GM23338 (cell line): ENCODE measurements around the gene DNAH6. TPM values are rescaled to one million over a fixed set of nuclear protein-coding genes. Genes with fewer than 3 reads are reported as not detected.

ENCODE experiments used
- ATAC-seq: fragments of 200-7000 bp; cut with Tn5 transposase; 3 replicates; pipeline ENCODE4 v1.9.1; 2020
- DNase-seq: peaks from one replicate; pipeline ENCODE4 v3.0.0-alpha.2; 2015; ENCODE audit warnings: low spot score
- H2AFZ ChIP-seq: fragments of 200-600 bp; sonication (generic); 2 replicates; pipeline ENCODE4 v1.8.0; 2016; ENCODE audit warnings: antibody characterized with exemption, mild to moderate bottlenecking, moderate library complexity
- H3F3A ChIP-seq: fragments of 200-600 bp; sonication (generic); replicated peaks from 2 replicates; pipeline ENCODE4 v1.8.0; 2017; ENCODE audit warnings: antibody characterized with exemption, mixed run types, low read depth
- H3K27ac ChIP-seq: fragments of 200-600 bp; sonication (generic); 2 replicates; pipeline ENCODE4 v1.6.1; 2016; ENCODE audit warnings: low read depth
- H3K27me3 ChIP-seq: fragments of 200-600 bp; sonication (generic); 2 replicates; pipeline ENCODE4 v1.8.0; 2016; ENCODE audit warnings: mild to moderate bottlenecking, mixed run types, moderate library complexity; ENCODE audit not compliant: insufficient read depth
- H3K36me3 ChIP-seq: fragments of 200-600 bp; sonication (generic); 2 replicates; pipeline ENCODE4 v1.8.0; 2016; ENCODE audit warnings: mild to moderate bottlenecking; ENCODE audit not compliant: insufficient read depth
- H3K4me1 ChIP-seq: fragments of 200-600 bp; sonication (generic); 2 replicates; pipeline ENCODE4 v1.8.0; 2016; ENCODE audit warnings: mild to moderate bottlenecking, moderate library complexity; ENCODE audit not compliant: insufficient read depth
- H3K4me2 ChIP-seq: fragments of 200-600 bp; sonication (generic); 2 replicates; pipeline ENCODE4 v1.7.1; 2017; ENCODE audit warnings: mixed run types
- H3K4me3 ChIP-seq: fragments of 200-600 bp; sonication (generic); 2 replicates; pipeline ENCODE4 v1.6.1; 2016; ENCODE audit warnings: mixed run types
- H3K79me2 ChIP-seq: fragments of 200-600 bp; sonication (generic); replicated peaks from 2 replicates; pipeline ENCODE4 v1.8.0; 2017; ENCODE audit warnings: mild to moderate bottlenecking; ENCODE audit not compliant: insufficient read depth
- H3K9me2 ChIP-seq: fragments of 200-600 bp; sonication (generic); 2 replicates; pipeline ENCODE4 v1.8.0; 2017; ENCODE audit not compliant: insufficient read depth
- H4K20me1 ChIP-seq: fragments of 200-600 bp; sonication (generic); replicated peaks from 2 replicates; pipeline ENCODE4 v1.8.0; 2017; ENCODE audit warnings: mild to moderate bottlenecking; ENCODE audit not compliant: insufficient read depth
- H3K27ac Mint-ChIP-seq: 2 replicates; pipeline ENCODE4 v1.8.0; 2020; ENCODE audit warnings: inconsistent platforms, mild to moderate bottlenecking, moderate library complexity, mixed read lengths
- H3K27me3 Mint-ChIP-seq: 3 replicates; pipeline ENCODE4 v1.8.0; 2022; ENCODE audit warnings: low read depth, mild to moderate bottlenecking, moderate library complexity, mixed read lengths, inconsistent platforms; ENCODE audit not compliant: insufficient read depth, poor library complexity
- H3K36me3 Mint-ChIP-seq: 3 replicates; pipeline ENCODE4 v1.8.0; 2021; ENCODE audit warnings: low read depth, mild to moderate bottlenecking, inconsistent platforms, moderate library complexity, mixed read lengths
- H3K4me1 Mint-ChIP-seq: 3 replicates; pipeline ENCODE4 v1.8.0; 2020; ENCODE audit warnings: mild to moderate bottlenecking, inconsistent platforms, mixed read lengths
- H3K4me3 Mint-ChIP-seq: 3 replicates; pipeline ENCODE4 v1.8.0; 2021; ENCODE audit warnings: moderate library complexity, mild to moderate bottlenecking, inconsistent platforms, mixed read lengths
- H3K9me3 Mint-ChIP-seq: 3 replicates; pipeline ENCODE4 v1.8.0; 2020; ENCODE audit warnings: moderate library complexity, mild to moderate bottlenecking, inconsistent platforms, mixed read lengths
- CREB1 ChIP-seq: fragments of 250-450 bp; sonication (Bioruptor Pico); IDR thresholded peaks from 2 replicates; pipeline ENCODE4 v1.5.0; 2020; ENCODE audit warnings: low read depth, mild to moderate bottlenecking, moderate library complexity
- CTCF ChIP-seq, 2 experiments: fragments of 200-600 bp in 1 of 2; sonication (generic) in 1 of 2; conservative IDR thresholded peaks; 2 replicates each; pipeline versions ENCODE4 v1.5.1 to v1.6.1; 2016 to 2017; ENCODE audit warnings: antibody characterized with exemption in 2 of 2, low read depth in 2 of 2, mild to moderate bottlenecking in 2 of 2, moderate library complexity in 1 of 2
- ETS1 ChIP-seq: IDR thresholded peaks from 2 replicates; pipeline ENCODE4 v1.6.1; 2016; ENCODE audit warnings: antibody characterized with exemption
- EZH2 ChIP-seq: fragments of 200-600 bp; sonication (generic); IDR thresholded peaks from one replicate; pipeline ENCODE4 v1.8.0; 2017; ENCODE audit warnings: antibody characterized with exemption, mild to moderate bottlenecking, low read depth; ENCODE audit not compliant: unreplicated experiment
- EZH2phosphoT487 ChIP-seq: fragments of 200-600 bp; sonication (generic); IDR thresholded peaks from one replicate; pipeline ENCODE4 v1.8.1; 2018; ENCODE audit warnings: antibody characterized with exemption; ENCODE audit not compliant: unreplicated experiment
- JUNB ChIP-seq: IDR thresholded peaks from one replicate; pipeline ENCODE4 v1.6.1; 2016; ENCODE audit warnings: antibody characterized with exemption; ENCODE audit not compliant: unreplicated experiment
- NANOG ChIP-seq: IDR thresholded peaks from 2 replicates; pipeline ENCODE4 v1.6.1; 2016; ENCODE audit warnings: antibody characterized with exemption, borderline replicate concordance
- POLR2AphosphoS5 ChIP-seq: IDR thresholded peaks from 2 replicates; pipeline ENCODE4 v1.6.1; 2016; ENCODE audit warnings: antibody characterized with exemption, low read depth
- REST ChIP-seq: IDR thresholded peaks from one replicate; pipeline ENCODE4 v1.6.1; 2018; ENCODE audit warnings: antibody characterized with exemption; ENCODE audit not compliant: unreplicated experiment
- STAT1 ChIP-seq: IDR thresholded peaks from one replicate; pipeline ENCODE4 v1.6.1; 2016; ENCODE audit warnings: antibody characterized with exemption; ENCODE audit not compliant: unreplicated experiment
- ZNF114 ChIP-seq: fragments of 250-450 bp; sonication (Bioruptor Pico); IDR thresholded peaks from 2 replicates; pipeline ENCODE4 v1.5.0; 2020; ENCODE audit warnings: mild to moderate bottlenecking, moderate library complexity
- ZNF331 ChIP-seq: fragments of 250-450 bp; sonication (Bioruptor Pico); IDR thresholded peaks from 2 replicates; pipeline ENCODE4 v1.5.0; 2020; ENCODE audit warnings: low read depth, mild to moderate bottlenecking, moderate library complexity
- ZNF462 ChIP-seq: fragments of 250-450 bp; sonication (Bioruptor Pico); IDR thresholded peaks from 2 replicates; pipeline ENCODE4 v1.5.0; 2020; ENCODE audit warnings: mild to moderate bottlenecking, moderate library complexity
- polyA plus RNA-seq: library from polyadenylated mRNA; unstranded; fragments of >200 nt; fragmentation: Nextera tagmentation; extraction: Ambion mirVana; gene quantifications from 2 replicates; pipeline ENCODE4 v1.2.1, GENCODE V29; 2016
- total RNA-seq: library from RNA; depleted of rRNA; stranded (reverse); fragments of >200 nt; shearing (Covaris generic); gene quantifications from 2 replicates; pipeline ENCODE4 v1.2.3, GENCODE V29; 2014

DNAH6 gene
- total and polyA plus RNA-seq, 2 experiments from 2014 or later = 0.27 to 0.31 TPM

GRCh38 chr2:84829693-84830092 is 313.4 kb downstream of the DNAH6 start (continued):
- TF ChIP-seq ZNF462 (CRISPR knock-in tag) (no peak), EZH2phosphoT487 (no peak), ZNF114 (CRISPR knock-in tag) (no peak), CREB1 (CRISPR knock-in tag) (no peak), STAT1 (no peak), NANOG (no peak), ZNF331 (CRISPR knock-in tag) (no peak), JUNB (no peak), EZH2 (no peak)

- Mint-ChIP-seq H3K36me3 (no peaks in the 10 kb centered on the region; the same call in 2 of the 3 replicates), H3K4me1 (peaks cover 17% of the 10 kb centered on the region), H3K27ac (no peak overlapping the region), H3K9me3 (0 out of 3 replicates have a peak, but pooled peaks cover 2% of the 10 kb centered on the region), H3K4me3 (no peak overlapping the region), H3K27me3 (peaks cover 2% of the 10 kb centered on the region)
- peak; percentile 14 for DNase-seq
- Histone ChIP-seq H2AFZ (no peak overlapping the region), H3K4me2 (no peak overlapping the region), H3K9me2 (0 out of 2 replicates have a peak, but pooled peaks cover 1% of the 10 kb centered on the region), H4K20me1 (no peaks in the 10 kb centered on the region), H3K4me3 (no peak overlapping the region), H3K79me2 (no peaks in the 10 kb centered on the region), H3K27ac (no peak overlapping the region), H3K4me1 (0 out of 2 replicates have a peak, but pooled peaks cover 5% of the 10 kb centered on the region), H3F3A (no peaks in the 10 kb centered on the region), H3K36me3 (no peaks in the 10 kb centered on the region), H3K27me3 (no peaks in the 10 kb centered on the region)
- TF ChIP-seq ZNF114 (CRISPR knock-in tag) (no peak), ETS1 (no peak), POLR2AphosphoS5 (no peak), STAT1 (no peak), REST (no peak), ZNF331 (CRISPR knock-in tag) (no peak), CTCF (conservative IDR thresholded peaks at IDR 0.05; ENCODE audit: low read depth in 2 of 2) (no peak)
- peak; percentile 55 for ATAC-seq
Observed at GRCh38 chr2:84830095-84830494, 313.8 kb downstream of the DNAH6 start.
